NT2/D1 (cell line): Measurements from ENCODE around the gene TM9SF2.

ENCODE experiments used
- SUZ12 ChIP-seq: IDR thresholded peaks from 2 replicates; pipeline ENCODE4 v1.6.1; 2011; ENCODE audit not compliant: insufficient read length, insufficient read depth; ENCODE audit errors: extremely low read depth
- ZNF274 ChIP-seq: IDR thresholded peaks from 2 replicates; pipeline ENCODE4 v1.6.1; 2011; ENCODE audit warnings: mild to moderate bottlenecking, low read depth, low read length

- no peak for TF ChIP-seq ZNF274
- no peak for TF ChIP-seq SUZ12
These were observed 16.3 kb downstream of the TM9SF2 start for GRCh38 chr13:99517577-99517976.
